Retinal pigment epithelial cell (primary cell): ENCODE results near the gene STAT5A.
A peak's percentile ranks its signal among the peaks of the same experiment; 100 is the strongest.

ENCODE experiments used
- DNase-seq: peaks from one replicate; pipeline ENCODE4 v3.0.0-alpha.2; 2010; ENCODE audit warnings: low read depth
- H3K4me3 ChIP-seq: 2 replicates; pipeline ENCODE4 v1.5.1; 2011; ENCODE audit warnings: mild to moderate bottlenecking, low read length, control low read depth, moderate library complexity
- CTCF ChIP-seq: conservative IDR thresholded peaks from 2 replicates; pipeline ENCODE4 v1.5.1; 2011; ENCODE audit warnings: low read depth, low read length, control low read depth, inconsistent platforms

The STAT5A gene

GRCh38 chr17:42310787-42311215 is 22.5 kb downstream of the STAT5A start:
- TF ChIP-seq CTCF, result no peak
- no peak overlapping the region for H3K4me3 ChIP-seq
- no peak for DNase-seq

- peak; percentile 82 for DNase-seq
- no peak for TF ChIP-seq CTCF
- H3K4me3 ChIP-seq, result no peak overlapping the region
These were observed 23.1 kb downstream of the STAT5A start for GRCh38 chr17:42311240-42312034.

- H3K4me3 ChIP-seq, result no peak overlapping the region
- TF ChIP-seq CTCF, result no peak
- no peak for DNase-seq
These were observed 23.7 kb downstream of the STAT5A start for GRCh38 chr17:42312035-42312284.

- TF ChIP-seq CTCF, result peak; percentile 66
- peak; percentile 54 for DNase-seq
- peak overlapping the region; percentile 15 for H3K4me3 ChIP-seq
These were observed 24.2 kb downstream of the STAT5A start for GRCh38 chr17:42312285-42313130.

GRCh38 chr17:42313389-42313772 is 25.1 kb downstream of the STAT5A start:
- no peak for DNase-seq
- no peak for TF ChIP-seq CTCF
- H3K4me3 ChIP-seq, result no peak overlapping the region

GRCh38 chr17:42313773-42314566 is 25.7 kb downstream of the STAT5A start:
- H3K4me3 ChIP-seq, result no peak overlapping the region
- DNase-seq, result no peak
- no peak for TF ChIP-seq CTCF
